MV-4-11 (cell line): ENCODE measurements around the gene TMEM11.

Experiments used
- DNase-seq: peaks from one replicate; lab custom pipeline; 2025; lab: John Stamatoyannopoulos, UW

Gene TMEM11, protein sequence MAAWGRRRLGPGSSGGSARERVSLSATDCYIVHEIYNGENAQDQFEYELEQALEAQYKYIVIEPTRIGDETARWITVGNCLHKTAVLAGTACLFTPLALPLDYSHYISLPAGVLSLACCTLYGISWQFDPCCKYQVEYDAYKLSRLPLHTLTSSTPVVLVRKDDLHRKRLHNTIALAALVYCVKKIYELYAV

DNA sequence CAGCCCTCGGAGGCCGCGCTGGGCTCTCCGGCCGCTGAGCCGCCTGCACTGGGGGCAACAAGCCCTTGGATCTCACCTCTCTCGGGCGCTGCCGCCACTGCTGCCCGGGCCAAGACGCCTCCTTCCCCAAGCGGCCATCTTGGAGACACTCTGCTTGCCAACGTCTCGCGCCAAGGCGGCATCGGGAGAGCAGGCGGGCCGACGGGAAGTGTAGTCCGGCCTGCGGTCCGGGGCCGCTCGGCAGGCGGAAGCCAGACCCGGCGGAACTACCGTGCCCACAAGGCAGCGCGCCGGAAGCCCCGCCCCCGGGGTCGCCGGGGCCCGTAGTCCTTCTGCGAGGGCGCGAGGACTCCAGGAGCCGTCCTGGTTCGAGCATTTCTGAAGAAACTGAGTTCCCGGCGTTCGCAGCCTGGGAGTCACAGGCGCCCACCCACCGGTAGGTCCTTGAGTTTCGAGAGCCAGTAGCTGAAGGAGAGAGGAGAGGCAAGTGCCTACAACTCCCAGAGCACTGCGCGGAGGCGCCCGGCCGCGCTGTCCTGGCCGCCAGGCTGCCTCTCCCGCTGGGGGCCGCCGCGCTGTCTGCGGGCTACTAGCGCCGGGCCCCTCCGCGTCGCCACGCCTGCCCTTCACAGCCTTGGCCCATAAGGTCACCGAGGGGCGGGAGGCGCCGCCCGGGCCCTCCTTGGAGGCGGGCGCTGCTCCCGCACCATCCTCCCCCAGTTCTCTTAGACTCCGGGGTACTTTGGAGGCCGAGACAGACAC, at the start of gene TMEM11:
TMEM11 (minus strand) TSS at position 147 of the 762 bp plus-strand sequence; CDS start at position 138, 9 bp downstream.
- DNase-seq = peak; percentile 90

DNA sequence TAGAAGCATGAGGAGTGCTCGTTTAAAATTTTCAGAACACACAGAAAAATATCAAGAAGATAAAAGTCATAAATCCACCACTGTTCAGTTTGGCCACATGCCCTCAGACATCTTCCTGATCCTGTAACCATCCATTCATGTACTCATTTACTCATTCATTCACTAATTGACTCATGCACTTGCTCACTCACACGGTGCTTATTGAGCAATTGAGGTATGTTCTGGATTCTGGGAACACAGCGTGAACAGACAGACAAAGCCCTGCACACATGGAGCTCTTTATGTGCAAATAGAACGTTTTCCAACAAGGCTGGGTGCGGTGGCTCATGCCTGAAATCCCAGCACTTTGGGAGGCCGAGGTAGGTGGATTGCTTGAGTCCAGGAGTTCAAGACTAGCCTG, 49.4 kb upstream of the TMEM11 start:
- peak; percentile 27 for DNase-seq

DNA sequence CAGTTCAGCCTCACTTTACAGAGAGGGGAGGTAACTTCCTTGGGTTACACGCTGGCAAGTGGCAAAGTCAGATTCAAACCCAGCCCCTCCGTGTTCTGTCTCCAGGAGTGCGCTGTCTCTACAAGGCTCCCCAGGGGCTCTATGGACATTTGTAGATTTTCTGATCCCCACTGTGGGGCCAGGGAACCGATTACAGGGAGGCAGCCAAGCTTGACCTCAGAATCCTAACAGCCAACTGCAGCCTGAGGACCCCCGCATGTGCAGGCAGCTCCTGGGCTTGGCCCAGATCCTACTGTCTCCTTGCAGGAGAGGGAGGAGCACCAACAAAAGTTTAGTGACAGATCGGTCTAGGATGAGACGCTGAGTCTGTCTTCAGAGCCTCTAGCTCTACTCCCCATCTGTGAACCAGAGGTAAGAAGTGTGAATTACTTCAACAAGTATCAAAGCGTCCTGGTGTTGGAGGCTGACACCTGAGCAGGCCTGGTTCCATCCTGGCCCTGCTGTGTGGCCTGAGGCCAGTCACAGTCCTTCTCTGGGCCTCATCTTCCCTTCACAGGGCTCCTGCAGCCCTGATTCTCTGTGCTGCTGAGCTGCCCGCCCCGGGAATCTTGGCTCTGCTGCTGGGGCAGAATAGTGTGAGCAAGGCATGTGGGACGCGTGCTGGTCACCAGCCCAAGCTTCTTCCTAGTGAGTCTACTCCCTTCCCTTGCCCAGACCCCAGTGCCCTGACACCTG, 48.5 kb upstream of the TMEM11 start:
- no peak for DNase-seq

DNA sequence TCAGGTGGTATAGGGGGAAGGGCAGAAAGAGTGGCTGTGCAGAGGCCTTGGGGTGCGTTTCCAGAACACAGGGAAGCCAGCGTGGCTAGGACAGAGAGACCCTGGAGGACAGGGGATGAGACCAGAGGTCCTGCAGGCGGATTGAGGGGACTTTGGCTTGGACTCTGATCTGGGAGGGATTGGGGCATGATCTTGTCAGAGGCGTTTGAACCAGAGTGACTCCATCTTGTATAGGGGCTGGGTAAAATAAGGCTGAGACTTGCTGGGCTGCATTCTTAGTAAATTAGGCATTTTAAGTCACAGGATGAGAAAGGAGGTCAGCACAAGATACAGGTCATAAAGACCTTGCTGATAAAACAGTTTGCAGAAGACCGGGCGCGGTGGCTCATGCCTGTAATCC, 44.6 kb upstream of the TMEM11 start:
- DNase-seq = no peak

DNA sequence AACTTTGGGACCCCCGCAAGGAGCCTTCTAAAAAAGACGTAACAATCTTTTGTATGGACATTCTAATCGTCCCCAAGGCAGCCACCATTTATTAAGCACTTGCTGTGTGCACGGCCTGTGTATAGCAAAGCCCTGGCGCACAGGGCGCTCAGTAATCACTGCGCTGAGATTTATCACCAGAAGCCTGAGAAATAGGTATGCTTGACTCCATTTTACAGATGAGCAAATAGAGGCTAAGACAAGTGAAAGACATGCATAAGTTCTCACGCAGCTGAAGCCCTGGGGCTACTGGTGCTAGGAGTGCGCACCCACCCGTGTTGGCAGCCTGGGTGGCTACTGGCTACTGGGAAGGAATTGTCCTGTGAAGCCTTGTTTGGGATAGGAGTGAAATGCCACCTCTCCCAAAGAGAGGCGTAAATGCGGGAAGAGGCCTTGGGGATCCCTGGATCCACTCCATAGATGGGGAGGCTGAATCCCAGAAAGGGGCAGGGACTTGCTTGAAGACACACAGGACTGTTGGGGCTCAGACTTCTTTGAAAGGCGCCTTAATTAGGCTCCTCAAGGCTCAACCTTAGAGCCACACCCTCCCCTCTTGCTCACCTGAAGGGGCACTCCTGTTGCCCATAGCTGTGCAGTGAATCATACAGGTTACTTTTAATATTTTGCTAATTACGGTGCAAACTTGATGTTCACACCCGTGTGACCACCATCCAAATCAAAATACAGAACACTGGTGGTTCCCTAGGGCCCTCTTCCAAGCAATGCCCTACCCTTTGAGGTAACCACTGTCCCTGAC, 39.9 kb upstream of the TMEM11 start:
- no peak for DNase-seq

DNA sequence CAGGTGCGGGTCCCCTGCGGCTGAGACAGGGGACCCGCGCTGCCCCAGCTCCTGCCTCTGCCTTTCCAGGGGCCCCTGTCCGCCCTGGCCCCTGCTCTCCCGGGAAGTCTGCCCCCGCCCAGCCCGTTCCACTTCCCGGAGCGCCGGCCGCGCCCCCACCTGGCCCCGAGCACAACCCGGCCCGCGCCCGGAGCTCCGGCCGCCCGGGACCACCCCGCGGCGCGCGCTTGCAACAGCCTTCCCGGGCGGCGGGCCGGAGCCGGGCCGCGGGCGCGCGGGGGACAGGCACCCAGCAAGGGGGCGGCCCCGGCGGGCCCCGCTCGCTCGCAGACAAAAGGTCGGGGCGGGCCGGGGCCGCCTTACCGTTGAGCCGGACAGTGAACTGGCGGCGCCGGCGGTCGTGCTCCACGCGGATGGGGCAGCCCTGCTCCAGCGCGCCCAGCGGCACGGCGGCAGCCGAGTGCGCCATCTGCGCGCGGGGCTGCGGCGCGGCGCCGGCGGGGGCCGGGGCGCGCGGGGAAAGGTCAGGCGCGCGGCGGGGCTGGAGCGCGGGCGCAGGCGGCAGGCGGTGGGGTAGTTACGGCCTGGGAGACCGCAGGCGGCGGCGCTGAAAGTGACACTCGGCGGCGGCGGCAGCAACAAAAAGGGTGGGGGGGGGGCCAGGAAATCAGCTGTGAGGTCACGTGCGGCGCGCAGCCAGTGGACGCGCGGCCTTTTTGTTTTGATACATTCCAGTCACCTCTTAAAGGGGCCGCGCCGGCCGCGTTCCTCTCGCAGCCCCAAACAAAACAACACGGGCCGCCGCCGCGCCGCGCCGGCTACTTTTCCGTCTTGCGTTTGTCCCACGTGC, 39.1 kb upstream of the TMEM11 start, which contains the start of gene NATD1:
NATD1 (minus strand) TSS at position 615 of the 850 bp plus-strand sequence; CDS start at position 469, 146 bp downstream.
- DNase-seq = peak; percentile 69

DNA sequence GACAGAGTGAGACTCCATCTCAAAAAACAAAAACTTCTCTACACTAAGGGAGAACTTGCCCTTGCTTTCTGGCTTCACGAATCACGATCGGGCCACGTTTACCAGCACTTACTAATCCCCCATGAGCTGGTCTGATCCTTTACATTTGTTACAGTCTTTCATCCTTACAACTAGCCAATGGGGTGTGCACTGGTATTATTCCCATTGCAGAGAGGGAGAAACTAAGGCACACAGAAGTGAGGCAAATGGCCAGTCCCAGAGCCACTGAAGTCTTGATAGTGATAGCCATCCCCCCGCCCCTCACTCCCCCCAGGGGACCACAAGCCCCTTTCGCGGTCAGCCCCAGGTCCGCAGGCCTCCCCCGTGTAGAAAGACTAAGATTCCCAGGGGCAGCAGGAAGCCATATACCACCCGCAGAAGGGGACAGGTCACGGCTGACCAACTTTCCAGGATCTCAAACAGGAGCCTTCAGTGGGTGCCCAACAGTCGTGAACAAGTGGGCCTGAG, 38.4 kb upstream of the TMEM11 start:
- DNase-seq = no peak

DNA sequence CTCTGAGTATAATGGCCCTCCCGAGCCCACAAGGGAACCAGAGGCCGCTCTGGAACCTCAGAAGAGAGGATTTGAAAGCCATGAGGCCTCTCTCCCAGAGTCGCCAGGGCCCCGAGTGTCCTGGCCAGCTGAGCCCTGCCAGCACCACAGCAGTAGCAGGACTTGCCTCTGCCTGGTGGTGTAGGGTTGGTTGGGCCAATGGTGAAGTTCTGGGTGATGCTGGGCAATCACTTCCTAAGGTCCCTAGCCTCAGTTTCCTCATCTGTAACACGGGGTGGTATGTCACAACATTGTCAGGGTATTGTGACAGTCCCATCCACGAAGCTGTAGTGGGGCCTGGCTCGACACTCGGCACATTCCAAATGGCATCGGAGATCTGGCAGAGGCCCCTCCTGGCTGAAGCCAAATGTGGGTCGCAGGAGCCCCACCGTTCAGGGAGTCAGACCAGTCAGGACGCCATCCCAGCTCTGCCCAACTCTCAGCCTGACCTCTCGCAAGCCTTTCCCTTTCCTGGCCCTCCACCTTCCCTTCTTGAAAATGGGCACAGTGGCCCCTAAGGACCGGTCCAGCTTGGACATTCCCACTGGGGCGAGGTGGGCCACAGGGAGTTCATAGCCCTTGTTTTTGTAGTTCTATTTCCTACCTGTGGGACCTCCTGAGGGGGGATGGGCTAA, 37.5 kb upstream of the TMEM11 start:
- DNase-seq = no peak

DNA sequence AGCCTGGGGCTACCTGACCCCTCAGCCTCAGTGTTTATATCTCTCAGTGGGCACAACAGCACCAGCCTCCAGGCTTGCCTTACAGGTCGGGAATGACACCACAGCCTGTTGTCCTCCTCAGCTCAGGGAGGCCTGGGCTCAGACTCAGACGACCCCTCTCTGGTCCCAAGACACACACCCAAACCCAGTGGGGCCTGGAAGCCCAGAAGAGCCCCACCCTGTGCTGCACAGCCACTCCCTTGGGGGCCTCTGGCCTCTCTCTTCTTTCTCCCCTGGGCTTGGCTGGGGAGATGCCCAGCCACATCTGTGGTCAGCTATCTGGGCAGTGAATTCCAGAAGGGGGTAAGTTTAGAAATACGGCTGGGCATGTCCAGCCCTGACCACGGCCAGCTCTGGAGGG, 36.9 kb upstream of the TMEM11 start:
- DNase-seq = no peak

DNA sequence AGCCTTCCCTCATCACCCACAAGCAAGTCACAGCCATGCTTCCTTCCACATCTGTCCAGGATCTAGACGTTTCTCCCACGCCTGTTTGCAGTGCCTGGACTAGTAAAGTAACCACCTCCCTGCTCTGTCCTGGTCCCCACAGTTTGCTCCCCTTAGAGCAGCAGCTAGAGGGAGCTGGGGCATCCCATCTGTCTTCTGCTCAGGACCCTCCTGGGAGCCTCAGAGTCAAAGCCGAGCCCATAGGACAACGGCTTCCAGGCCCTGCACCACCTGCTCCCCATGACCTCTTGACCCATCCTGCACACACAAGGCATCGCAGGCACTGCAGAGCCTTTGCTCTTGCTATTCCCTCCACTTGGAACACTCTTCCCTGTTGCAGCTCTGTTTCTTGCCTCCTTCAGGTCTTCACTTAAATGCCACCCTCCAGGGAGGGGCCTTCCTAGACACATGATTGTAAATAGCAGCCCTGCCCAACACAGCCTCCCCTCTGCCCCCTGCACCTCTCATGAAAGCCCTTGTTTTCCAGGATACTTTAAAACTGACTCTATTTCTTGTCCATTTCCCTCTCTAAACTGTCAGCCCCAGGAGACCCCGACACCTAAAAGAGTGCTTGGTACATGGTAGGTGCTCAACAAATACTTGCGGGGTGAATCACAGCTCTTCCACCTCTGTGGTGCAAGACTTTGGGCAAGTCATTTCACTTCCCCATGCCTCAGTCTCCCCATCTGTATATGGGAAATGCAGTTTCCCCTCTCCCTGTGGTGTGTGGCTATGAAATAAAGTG, 36.2 kb upstream of the TMEM11 start:
- DNase-seq = no peak

DNA sequence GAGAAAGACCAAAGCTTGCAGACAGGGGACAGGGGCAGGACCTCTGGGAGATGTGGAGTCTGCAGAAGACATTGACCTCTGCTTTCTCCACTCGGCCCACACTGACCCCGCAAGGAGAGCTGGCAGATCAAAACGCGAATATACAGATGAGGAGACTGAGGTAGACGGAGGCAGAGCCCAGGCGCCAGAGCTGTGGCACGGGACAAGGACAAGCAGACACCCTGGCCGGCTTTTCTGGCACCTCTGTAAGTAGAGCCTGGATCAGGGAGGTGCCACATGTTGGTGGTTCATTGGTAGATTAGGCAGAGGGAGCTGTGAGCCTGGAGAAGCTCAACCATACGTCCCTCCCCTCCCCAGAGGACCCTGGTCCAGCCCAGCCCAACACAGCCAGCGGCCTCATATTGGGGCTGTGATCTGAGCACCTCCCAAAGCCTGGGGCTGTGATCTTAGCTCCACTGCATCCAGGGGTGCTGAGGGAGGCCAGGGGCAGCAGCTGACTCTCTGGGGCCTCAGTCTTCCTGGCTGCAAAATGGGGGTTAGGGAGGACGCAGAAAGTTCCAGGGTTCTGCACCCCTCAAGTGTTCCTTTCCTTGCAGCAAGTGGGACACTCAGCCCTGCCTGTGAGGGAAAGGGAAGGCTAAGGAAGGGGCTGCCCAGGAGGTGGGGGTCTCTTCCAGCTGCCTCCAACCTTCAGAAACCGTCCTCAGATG, 35.3 kb upstream of the TMEM11 start:
- DNase-seq = no peak

DNA sequence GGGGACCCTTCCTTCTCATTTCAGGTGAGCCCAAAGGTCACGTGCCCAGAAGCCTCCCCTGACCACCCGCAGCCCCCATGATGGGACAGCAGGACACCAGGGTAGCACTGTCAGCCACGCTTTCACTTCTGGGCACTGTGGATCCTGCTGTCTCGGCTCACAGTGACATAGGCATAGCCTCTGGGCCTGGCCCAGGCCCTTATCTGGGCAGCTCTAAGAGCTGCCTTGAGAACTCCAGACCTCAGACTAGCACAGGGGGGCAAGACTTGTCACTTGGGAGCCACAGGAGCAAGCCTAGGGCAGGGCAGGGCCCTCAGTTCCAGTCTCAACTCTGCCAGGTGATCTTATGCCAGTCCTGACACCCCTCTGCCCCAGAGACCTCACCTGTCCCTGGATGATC, 34.5 kb upstream of the TMEM11 start:
- no peak for DNase-seq

DNA sequence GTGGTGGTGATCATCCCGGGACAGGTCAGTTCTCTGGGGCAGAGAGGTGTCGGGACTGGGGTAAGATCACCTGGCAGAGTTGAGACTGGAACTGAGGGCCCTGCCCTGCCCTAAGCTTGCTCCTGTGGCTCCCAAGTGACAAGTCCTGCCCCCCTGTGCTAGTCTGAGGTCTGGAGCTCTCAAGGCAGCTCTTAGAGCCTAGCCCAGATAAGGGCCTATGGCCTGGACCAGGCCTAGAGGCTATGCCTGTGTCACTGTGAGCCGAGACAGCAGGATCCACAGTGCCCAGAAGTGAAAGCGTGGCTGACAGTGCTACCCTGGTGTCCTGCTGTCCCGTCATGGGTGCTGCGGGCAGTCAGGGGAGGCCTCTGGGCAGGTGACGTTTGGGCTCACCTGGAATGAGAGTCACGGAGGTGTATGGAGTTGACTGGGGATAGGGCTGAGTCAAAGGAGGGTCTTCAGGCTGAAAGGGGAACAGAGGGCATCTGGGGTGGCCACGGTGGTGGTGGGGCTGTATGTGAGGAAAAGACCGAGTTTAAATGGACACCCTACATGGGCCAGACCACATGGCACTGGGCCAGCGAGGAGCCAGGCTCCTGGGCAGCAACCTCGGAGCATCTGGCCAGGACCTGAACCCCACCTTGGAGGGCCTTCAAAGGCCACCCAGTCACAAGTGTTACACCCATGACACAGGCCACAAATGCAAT, 33.7 kb upstream of the TMEM11 start:
- no peak for DNase-seq

DNA sequence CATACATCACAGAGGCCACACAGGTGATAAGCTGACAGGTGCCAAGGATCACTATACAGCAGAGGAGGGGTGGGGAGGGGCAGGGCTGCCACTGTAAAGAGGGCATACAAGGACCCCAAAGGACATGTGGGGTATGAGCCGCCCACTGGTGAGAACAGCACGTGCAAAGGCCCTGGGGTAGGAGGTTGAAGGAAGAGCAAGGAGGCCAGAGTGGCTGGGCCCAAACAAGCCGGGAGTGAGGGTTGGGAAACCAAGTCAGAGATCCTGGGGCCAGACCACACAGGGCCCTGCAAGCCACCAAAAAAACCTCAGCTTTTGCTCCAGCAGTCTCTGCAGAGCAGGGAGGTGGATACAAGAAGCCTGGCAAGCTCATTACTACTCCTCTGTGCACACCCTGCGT, 32.7 kb upstream of the TMEM11 start:
- no peak for DNase-seq

DNA sequence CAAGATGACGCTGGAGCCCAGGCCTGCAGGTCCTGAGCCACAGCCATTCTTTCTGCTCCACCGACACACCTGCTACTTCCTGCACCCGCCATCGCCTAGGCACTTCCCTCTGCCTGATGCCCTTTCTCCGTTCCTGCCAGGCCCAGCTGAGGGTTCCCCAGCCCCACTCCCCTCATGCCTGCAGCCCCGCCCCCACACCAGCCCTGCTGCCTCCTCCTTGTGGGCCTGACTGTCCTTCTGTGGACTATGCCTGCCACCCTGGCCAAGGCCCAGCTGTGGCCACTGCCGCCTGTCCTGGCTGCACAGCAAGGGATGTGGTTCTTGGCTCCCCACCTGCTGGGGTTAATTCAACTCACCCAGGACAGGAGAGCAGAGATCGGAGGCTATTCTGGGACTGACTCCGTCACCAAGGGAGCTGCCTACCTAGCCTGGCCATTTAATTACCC, 31.7 kb upstream of the TMEM11 start:
- no peak for DNase-seq

DNA sequence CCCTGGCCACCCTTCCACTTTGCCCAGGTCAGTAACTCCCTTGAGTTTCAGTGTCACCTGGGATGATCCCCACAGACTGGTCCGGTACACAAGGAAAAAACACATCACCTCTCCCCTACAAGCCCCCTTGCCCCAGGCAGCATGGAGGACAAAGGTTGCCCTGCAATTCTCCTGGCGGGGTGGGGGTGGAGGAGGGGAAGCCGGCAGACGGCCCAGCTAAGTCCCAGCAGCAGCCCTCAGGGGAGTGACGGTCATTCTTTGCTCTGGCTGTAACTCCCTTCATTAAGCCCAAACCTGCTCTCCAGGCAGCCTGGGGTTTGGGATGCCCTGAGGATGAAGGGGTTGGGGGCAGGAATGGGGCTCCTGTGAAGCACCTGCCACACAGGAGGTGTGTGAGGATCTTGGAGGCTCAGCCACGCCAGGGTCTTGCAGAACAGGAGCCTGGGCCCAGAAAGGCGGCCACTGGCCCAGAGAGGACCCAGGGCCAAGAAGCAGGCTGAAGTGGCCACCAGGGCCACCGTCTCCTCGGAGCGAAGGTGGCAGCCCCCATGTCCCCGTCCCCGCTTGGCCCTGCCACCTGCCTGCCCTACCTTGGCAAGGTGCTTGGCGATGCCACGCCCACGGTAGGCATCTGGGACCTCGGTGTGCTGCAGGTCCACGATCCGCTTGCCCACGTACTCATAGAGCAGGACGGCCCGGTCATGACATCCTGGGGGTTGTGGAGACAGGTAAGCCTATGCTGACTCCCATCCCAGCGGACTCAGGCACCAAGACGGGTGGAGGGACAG, 29.7 kb upstream of the TMEM11 start:
- DNase-seq = no peak

DNA sequence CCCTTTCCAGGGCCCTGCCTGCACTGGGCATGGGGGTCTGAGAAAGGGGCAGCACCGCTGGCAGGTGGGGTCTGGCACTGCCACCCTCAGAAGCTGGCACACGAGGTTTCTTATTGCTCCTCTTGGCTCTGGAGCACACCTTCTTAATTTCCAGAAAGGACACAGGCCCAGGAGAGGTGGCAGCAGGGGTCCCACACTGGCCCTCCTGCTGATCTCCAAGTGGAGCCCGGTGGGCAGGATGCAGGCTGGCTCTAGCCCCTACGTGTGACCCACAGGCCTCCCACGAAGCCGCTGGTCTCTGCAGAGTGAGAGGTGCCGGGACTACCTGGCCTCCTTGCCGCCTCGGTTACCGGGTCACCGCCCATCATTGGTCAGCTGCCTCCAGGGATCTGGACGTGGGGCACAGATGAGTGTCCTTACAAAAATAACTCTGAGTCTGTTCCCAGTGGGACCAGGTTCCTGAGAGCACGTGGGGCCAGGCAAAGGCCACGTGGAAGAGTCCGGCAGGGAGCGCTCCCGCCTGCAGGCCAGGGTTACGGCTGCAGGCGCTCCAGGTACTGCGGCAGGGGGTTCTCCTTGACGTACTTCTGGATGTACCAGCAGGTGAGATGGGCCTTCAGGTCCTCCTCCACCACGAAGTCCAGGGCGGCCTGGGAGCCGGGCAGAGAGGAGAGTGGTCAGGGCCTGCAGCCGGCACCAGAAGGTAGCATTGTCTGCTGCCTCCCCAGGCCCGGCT, 29.0 kb upstream of the TMEM11 start:
- no peak for DNase-seq
